GM19468 (cell line): ENCODE results near the gene SLC8A1.

Experiments
- ATAC-seq: cut with Tn5 transposase; IDR thresholded peaks from one replicate; pipeline ENCODE4 v1.9.1; 2021; ENCODE audit warnings: mild to moderate bottlenecking, moderate library complexity, moderate number of reproducible peaks; ENCODE audit not compliant: unreplicated experiment; ENCODE audit errors: extremely low read depth

Gene SLC8A1

GRCh38 chr2:40177366-40177765 lies 274.5 kb downstream of the SLC8A1 start:
- no peak for ATAC-seq

GRCh38 chr2:40173276-40173675 lies 278.6 kb downstream of the SLC8A1 start:
- ATAC-seq = no peak

- no peak for ATAC-seq
These were observed 282.0 kb downstream of the SLC8A1 start for GRCh38 chr2:40169856-40170255.

- ATAC-seq = no peak
These were observed 282.5 kb downstream of the SLC8A1 start for GRCh38 chr2:40169430-40169829.

GRCh38 chr2:40168546-40168945 lies 283.3 kb downstream of the SLC8A1 start:
- no peak for ATAC-seq

- no peak for ATAC-seq
These were observed 283.9 kb downstream of the SLC8A1 start for GRCh38 chr2:40168032-40168431.

- ATAC-seq = no peak
These were observed 285.9 kb downstream of the SLC8A1 start for GRCh38 chr2:40166006-40166405.

GRCh38 chr2:40165509-40165844 lies 286.4 kb downstream of the SLC8A1 start:
- no peak for ATAC-seq

- no peak for ATAC-seq
These were observed 287.0 kb downstream of the SLC8A1 start for GRCh38 chr2:40164736-40165508.

- ATAC-seq = no peak
These were observed 289.9 kb downstream of the SLC8A1 start for GRCh38 chr2:40161986-40162385.

- ATAC-seq = no peak
These were observed 291.1 kb downstream of the SLC8A1 start for GRCh38 chr2:40160751-40161218.

GRCh38 chr2:40159333-40159732 lies 292.6 kb downstream of the SLC8A1 start:
- ATAC-seq = no peak

- ATAC-seq = no peak
These were observed 293.1 kb downstream of the SLC8A1 start for GRCh38 chr2:40158781-40159180.

GRCh38 chr2:40155728-40156127 lies 296.2 kb downstream of the SLC8A1 start:
- ATAC-seq = no peak

GRCh38 chr2:40150266-40150665 lies 301.6 kb downstream of the SLC8A1 start:
- no peak for ATAC-seq

- no peak for ATAC-seq
These were observed 303.6 kb downstream of the SLC8A1 start for GRCh38 chr2:40148334-40148733.

GRCh38 chr2:40147360-40147759 lies 304.5 kb downstream of the SLC8A1 start:
- no peak for ATAC-seq

GRCh38 chr2:40144022-40144421 lies 307.9 kb downstream of the SLC8A1 start:
- ATAC-seq = no peak

GRCh38 chr2:40138314-40138713 lies 313.6 kb downstream of the SLC8A1 start:
- ATAC-seq = no peak

GRCh38 chr2:40131081-40131704 lies 320.7 kb downstream of the SLC8A1 start:
- ATAC-seq = no peak

- ATAC-seq = no peak
These were observed 321.5 kb downstream of the SLC8A1 start for GRCh38 chr2:40130251-40130994.
